Measurements from ENCODE around the gene SYPL1. TPM values are rescaled to one million over a fixed set of nuclear protein-coding genes. Genes with fewer than 3 reads are reported as not detected.

The SYPL1 gene
- 34.7 and 39.8 TPM in 2 replicates for total RNA-seq

DNA sequence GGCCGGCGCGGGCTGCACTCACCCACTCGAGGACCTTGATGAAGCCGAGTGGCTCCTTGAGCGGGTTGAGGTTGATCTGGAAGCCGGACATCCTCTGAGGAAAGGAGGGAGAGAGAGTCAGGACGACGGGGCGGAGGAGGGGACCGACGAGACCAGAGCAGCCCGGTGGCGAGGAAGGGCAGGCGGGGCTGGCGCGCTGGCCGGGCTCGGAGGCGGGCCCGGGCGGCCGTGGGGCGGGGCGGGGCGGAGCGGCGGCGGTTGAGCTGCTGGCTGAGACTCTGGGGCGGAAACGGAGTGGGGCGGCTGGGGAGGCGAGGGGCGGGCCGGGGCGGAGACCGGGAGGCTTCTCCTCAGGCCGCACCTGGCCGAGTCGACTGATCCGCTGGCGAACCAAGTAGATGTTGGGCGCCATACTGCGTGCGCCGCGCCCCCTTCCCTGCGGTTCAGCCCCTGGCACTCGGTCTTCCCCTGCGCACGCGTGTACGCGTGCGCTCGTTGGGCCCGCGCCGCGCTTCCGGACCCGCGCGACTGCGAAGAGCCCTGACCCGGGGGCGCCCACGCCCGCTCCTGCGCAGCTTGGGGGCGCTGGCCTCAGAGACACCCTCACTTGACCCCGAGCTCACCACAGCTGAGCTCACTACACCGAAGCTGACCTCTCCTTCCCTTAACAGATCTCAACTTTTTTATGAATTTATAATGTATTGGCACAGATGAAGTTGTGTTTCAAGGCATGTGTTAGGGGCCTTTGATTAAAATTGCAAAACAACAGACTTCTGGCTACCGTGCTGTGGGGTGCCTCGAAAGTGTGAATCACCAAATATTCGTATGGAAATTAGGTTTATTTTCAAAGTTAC, at the start of gene SYPL1:
TSS of gene SYPL1 (minus strand) at position 195 of the 854 bp plus-strand sequence. CDS start at position 91, 104 bp downstream.

Other genes with a start within 250 kb of the SYPL1 start
- gene ATXN7L1, start 235.7 kb downstream of the SYPL1 start, total RNA-seq, result 13.0 and 13.4 TPM in 2 replicates
- 34.1 and 45.3 TPM in 2 replicates for gene CDHR3, start 149.0 kb downstream of the SYPL1 start, total RNA-seq
- 30.6 and 51.9 TPM in 2 replicates for gene NAMPT, start 172.7 kb upstream of the SYPL1 start, total RNA-seq

Measured in hair follicle dermal papilla cell (primary cell).